ENCODE results near the gene GLI2. TPM values are rescaled to one million over a fixed set of nuclear protein-coding genes. Genes with fewer than 3 reads are reported as not detected.

GLI2 gene
- total RNA-seq, 1 donor from 2014 or later = 33.2 TPM

DNA sequence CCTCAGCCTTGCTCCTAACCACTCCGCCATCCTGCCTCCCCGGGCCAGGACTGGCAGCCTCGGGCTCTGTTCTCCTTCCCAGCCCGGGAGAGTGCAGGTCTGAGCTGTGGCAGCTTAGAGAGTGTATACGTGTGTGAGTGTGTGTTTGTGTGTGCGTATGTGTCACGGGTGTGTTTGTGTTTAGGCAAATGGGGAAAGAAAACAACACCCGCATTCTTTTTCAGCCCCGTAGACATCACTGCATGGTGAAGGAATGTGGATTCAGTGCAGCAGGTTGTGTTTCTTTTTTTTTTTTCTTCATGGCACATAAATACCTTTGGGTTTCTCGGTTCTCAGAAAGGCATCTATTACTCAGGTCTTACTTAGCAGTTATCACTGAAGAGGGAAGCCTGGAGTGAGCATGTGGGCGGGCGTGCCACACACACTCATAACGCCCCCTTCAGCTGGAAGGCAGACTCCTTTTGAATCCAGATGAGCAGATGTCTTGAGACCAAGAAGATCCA lies 44.2 kb downstream of the GLI2 start:
- no peaks in the 10 kb centered on the region for H3K36me3 Mint-ChIP-seq (ENCODE audit: unreplicated experiment)
- no peaks in the 10 kb centered on the region for H3K9me3 Mint-ChIP-seq (ENCODE audit: unreplicated experiment)
- H3K4me3 Mint-ChIP-seq (ENCODE audit: unreplicated experiment) = no peak overlapping the region
- TF ChIP-seq, protein P1, sequence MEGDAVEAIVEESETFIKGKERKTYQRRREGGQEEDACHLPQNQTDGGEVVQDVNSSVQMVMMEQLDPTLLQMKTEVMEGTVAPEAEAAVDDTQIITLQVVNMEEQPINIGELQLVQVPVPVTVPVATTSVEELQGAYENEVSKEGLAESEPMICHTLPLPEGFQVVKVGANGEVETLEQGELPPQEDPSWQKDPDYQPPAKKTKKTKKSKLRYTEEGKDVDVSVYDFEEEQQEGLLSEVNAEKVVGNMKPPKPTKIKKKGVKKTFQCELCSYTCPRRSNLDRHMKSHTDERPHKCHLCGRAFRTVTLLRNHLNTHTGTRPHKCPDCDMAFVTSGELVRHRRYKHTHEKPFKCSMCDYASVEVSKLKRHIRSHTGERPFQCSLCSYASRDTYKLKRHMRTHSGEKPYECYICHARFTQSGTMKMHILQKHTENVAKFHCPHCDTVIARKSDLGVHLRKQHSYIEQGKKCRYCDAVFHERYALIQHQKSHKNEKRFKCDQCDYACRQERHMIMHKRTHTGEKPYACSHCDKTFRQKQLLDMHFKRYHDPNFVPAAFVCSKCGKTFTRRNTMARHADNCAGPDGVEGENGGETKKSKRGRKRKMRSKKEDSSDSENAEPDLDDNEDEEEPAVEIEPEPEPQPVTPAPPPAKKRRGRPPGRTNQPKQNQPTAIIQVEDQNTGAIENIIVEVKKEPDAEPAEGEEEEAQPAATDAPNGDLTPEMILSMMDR (IDR thresholded peaks at IDR 0.05) = peak; percentile 48
- no peaks in the 10 kb centered on the region for H3K27me3 Mint-ChIP-seq (ENCODE audit: unreplicated experiment)
- peaks cover 35% of the 10 kb centered on the region for H3K4me1 Mint-ChIP-seq (ENCODE audit: unreplicated experiment)
- no peak for DNase-seq (ENCODE audit: extremely low spot score, unreplicated experiment)
- H3K27ac Mint-ChIP-seq (ENCODE audit: unreplicated experiment) = peak overlapping the region; percentile 73

DNA sequence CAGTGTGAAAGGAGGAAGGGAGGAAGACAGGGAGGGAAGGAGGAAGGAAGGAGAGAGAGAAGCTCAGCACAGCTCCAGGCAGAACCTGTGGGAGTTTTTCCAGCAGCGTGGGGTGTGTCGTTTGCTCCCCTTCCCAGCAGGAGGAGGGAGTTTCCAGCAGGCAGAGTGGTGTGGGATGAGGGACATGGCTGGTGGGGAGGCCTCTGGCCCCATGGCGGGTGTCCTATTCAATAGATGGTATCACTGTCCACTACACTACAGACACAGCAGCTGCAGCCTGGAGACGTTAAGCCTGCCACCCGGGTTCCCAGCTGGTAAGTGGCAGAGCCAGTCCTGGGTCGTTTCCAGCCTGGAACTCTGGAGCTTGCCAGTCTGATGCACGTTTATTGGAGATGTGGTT lies 44.7 kb downstream of the GLI2 start:
- TF ChIP-seq, protein P1 (IDR thresholded peaks at IDR 0.05) = no peak
- Mint-ChIP-seq H3K36me3 (ENCODE audit: unreplicated experiment) (no peaks in the 10 kb centered on the region), H3K4me3 (ENCODE audit: unreplicated experiment) (no peak overlapping the region), H3K4me1 (ENCODE audit: unreplicated experiment) (peaks cover 35% of the 10 kb centered on the region), H3K27me3 (ENCODE audit: unreplicated experiment) (no peaks in the 10 kb centered on the region), H3K27ac (ENCODE audit: unreplicated experiment) (peak overlapping the region; percentile 73), H3K9me3 (ENCODE audit: unreplicated experiment) (no peaks in the 10 kb centered on the region)
- no peak for DNase-seq (ENCODE audit: extremely low spot score, unreplicated experiment)

DNA sequence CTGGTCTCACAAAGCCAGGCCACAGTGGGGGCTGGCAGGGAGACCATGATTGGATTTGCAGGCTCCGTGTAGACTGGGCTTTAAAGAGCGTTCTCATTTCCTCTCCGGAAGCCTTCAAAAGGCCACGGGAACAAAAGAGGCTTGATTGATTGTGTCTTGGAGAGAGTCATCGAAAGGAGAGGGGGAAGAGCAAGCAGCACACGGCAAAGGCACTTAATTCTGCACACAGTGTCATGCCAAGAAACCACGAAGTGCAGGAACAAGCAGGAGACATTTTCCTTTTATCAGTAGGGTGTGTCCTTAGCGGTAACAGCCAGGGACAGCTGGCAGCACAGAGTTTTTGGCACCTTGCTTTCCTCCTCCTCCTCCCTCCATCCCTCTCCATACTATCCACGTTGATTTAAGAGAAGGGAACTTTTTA lies 47.7 kb downstream of the GLI2 start:
- no peak overlapping the region for H3K4me3 Mint-ChIP-seq (ENCODE audit: unreplicated experiment)
- TF ChIP-seq, protein P1 (IDR thresholded peaks at IDR 0.05) = no peak
- peaks cover 58% of the 10 kb centered on the region for H3K4me1 Mint-ChIP-seq (ENCODE audit: unreplicated experiment)
- H3K27ac Mint-ChIP-seq (ENCODE audit: unreplicated experiment) = no peak overlapping the region
- DNase-seq (ENCODE audit: extremely low spot score, unreplicated experiment) = no peak
- H3K27me3 Mint-ChIP-seq (ENCODE audit: unreplicated experiment) = no peaks in the 10 kb centered on the region
- H3K36me3 Mint-ChIP-seq (ENCODE audit: unreplicated experiment) = no peaks in the 10 kb centered on the region
- H3K9me3 Mint-ChIP-seq (ENCODE audit: unreplicated experiment) = no peaks in the 10 kb centered on the region

DNA sequence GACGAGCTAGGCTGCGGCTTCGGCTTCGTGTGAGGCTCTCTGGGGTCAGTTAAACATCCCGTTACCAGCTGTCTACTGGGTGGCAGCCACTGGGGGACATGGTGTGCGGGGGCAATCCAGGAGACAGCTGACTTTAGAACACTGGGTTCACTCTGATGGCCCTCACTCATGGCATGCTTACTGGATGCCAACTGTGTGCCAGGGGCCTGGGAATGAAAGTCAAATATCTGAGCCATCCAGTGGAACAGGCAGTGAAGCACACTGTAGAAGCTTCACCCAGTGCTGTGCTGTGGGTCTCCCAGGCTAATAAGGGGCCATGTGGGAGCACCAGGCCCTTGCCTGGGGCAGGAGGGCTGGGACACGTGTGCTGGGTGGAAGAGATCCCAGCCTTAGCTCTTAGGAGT lies 48.3 kb downstream of the GLI2 start:
- no peaks in the 10 kb centered on the region for H3K36me3 Mint-ChIP-seq (ENCODE audit: unreplicated experiment)
- no peak for DNase-seq (ENCODE audit: extremely low spot score, unreplicated experiment)
- H3K4me3 Mint-ChIP-seq (ENCODE audit: unreplicated experiment) = no peak overlapping the region
- no peak overlapping the region for H3K27ac Mint-ChIP-seq (ENCODE audit: unreplicated experiment)
- H3K9me3 Mint-ChIP-seq (ENCODE audit: unreplicated experiment) = no peaks in the 10 kb centered on the region
- TF ChIP-seq, protein P1 (IDR thresholded peaks at IDR 0.05) = no peak
- peaks cover 57% of the 10 kb centered on the region for H3K4me1 Mint-ChIP-seq (ENCODE audit: unreplicated experiment)
- H3K27me3 Mint-ChIP-seq (ENCODE audit: unreplicated experiment) = no peaks in the 10 kb centered on the region

Data from osteocyte (in vitro differentiated cells).